Activated CD4-positive, alpha-beta memory T cell treated with anti-CD3 and anti-CD28 coated beads, Interleukin-2, amount 10 ng/mL, durations not matched to agents 7 days and 5 days (primary cell): ENCODE data around the gene ZNF33B. TPM values are rescaled to one million over a fixed set of nuclear protein-coding genes. Genes with fewer than 3 reads are reported as not detected.

Experiments used
- CTCF ChIA-PET: fragments of 350-600 bp; sonication (Branson Sonifier 250); formaldehyde crosslinking; loops from one replicate; lab custom pipeline; 2021; ENCODE audit warnings: antibody characterized with exemption, inconsistent platforms; lab: Charles Lee
- POLR2A ChIA-PET: fragments of 350-600 bp; sonication (Branson Sonifier 250); formaldehyde crosslinking; loops from one replicate; lab custom pipeline; 2021; ENCODE audit warnings: antibody characterized with exemption; lab: Charles Lee
- DNase-seq: peaks from one replicate; pipeline ENCODE4 v3.0.0-alpha.2; 2020
- H3K27ac Mint-ChIP-seq: one replicate; pipeline ENCODE4 v1.8.0; 2021; ENCODE audit warnings: mild to moderate bottlenecking, mixed read lengths
- H3K27me3 Mint-ChIP-seq: one replicate; pipeline ENCODE4 v1.8.0; 2021; ENCODE audit warnings: mixed read lengths
- H3K36me3 Mint-ChIP-seq: one replicate; pipeline ENCODE4 v1.8.0; 2021; ENCODE audit warnings: low read depth, mixed read lengths
- H3K4me1 Mint-ChIP-seq: one replicate; pipeline ENCODE4 v1.8.0; 2021; ENCODE audit warnings: mixed read lengths
- H3K4me3 Mint-ChIP-seq: one replicate; pipeline ENCODE4 v1.8.0; 2021; ENCODE audit warnings: mild to moderate bottlenecking, mixed read lengths
- H3K9me3 Mint-ChIP-seq: one replicate; pipeline ENCODE4 v1.8.0; 2021; ENCODE audit warnings: mixed read lengths
- total RNA-seq, 2 experiments: library from RNA; stranded (reverse); gene quantifications; one replicate each; pipeline ENCODE4 v1.2.3, GENCODE V29; 2021

The ZNF33B gene
- total RNA-seq, 2 experiments from 2014 or later: 19.9 to 23.8 TPM

DNA sequence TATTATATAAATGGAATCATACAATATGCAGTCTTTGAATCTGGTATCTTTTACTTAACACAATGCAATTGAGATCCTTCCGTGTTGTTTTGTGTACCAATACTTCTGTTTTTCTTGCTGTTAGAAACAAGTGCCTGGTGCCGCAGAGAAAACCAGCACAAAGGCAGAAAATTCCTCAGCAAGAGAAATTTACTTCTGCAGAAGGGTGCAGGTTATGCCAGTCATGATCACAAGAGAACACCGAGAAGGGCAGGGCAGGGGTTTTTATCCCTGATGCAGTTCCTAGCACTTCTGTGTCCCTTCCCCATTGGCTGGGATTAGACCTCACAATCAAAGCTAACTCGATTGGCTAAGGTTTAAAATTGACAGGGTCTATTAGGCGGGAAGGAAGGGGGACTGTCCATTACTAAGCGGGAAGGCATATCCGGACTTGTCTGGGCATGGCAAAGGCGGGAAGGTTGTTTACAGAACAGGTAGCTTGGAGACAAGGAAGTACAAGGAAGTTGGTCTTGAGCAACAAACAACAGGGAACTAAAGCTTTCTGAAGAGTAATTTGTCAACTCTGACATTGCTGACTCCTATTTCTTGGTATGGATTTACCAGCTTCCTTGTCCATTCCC, 2.4 kb upstream of the ZNF33B start:
- ChIA-PET POLR2A (interaction anchor here (1.1 to 2.6 kb wide), 2 partner anchors 89 to 142 kb away, joined by 3 to 16 read pairs; partner anchors contain the start of gene BMS1), CTCF (no interaction called here)
- no peak for DNase-seq
- Mint-ChIP-seq H3K27ac (no peak overlapping the region), H3K9me3 (peaks cover 2% of the 10 kb centered on the region), H3K4me3 (peak overlapping the region; percentile 24), H3K4me1 (peaks cover 28% of the 10 kb centered on the region), H3K36me3 (peaks cover 18% of the 10 kb centered on the region), H3K27me3 (no peaks in the 10 kb centered on the region)

GRCh38 chr10:42638821-42639270, 476 bp upstream of the ZNF33B start:
- Mint-ChIP-seq H3K27me3 (no peaks in the 10 kb centered on the region), H3K4me1 (peaks cover 43% of the 10 kb centered on the region), H3K9me3 (peaks cover 2% of the 10 kb centered on the region), H3K36me3 (peaks cover 32% of the 10 kb centered on the region), H3K27ac (peak overlapping the region; percentile 99), H3K4me3 (peak overlapping the region; percentile 97)
- DNase-seq: no peak
- POLR2A ChIA-PET: interaction anchor here (0.6 to 2.6 kb wide), 7 partner anchors 15 to 499 kb away, joined by 3 to 16 read pairs (median 4); partner anchors contain the start of genes BMS1 and CSGALNACT2
- CTCF ChIA-PET: no interaction called here

DNA sequence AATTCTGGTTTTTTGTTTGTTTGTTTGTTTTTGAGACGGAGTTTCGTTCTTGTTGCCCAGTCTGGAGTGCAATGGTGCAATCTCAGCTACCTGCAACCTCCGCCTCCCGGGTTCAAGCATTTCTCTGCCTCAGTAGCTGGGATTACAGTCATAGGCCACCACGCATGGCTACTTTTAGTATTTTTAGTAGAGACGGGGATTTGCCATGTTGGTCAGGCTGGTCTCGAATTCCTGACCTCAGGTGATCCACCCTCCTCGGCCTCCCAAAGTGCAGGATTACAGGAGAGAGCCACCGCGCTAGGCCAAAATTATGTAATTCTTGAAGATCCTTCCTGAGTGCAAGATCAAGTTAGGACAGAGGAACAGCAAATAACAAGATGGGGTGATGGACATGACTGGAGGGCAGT, 719 bp downstream of the ZNF33B start:
- ChIA-PET CTCF (no interaction called here), POLR2A (interaction anchor here (0.6 to 1.1 kb wide), 2 partner anchors 95 to 146 kb away, joined by 3 read pairs; partner anchors contain the start of gene BMS1)
- H3K9me3 Mint-ChIP-seq: peaks cover 2% of the 10 kb centered on the region

GRCh38 chr10:42637142-42637541, 1.2 kb downstream of the ZNF33B start:
- DNase-seq: no peak
- Mint-ChIP-seq H3K9me3 (no peaks in the 10 kb centered on the region), H3K27me3 (no peaks in the 10 kb centered on the region), H3K36me3 (peaks cover 47% of the 10 kb centered on the region), H3K27ac (peak overlapping the region; percentile 99), H3K4me1 (peaks cover 54% of the 10 kb centered on the region), H3K4me3 (peak overlapping the region; percentile 97)
- CTCF ChIA-PET: no interaction called here
- POLR2A ChIA-PET: interaction anchor here (0.6 to 1.1 kb wide), 2 partner anchors 94 to 146 kb away, joined by 3 read pairs; partner anchors contain the start of gene BMS1

More for the DNA sequence above, 719 bp downstream of the ZNF33B start:
- Mint-ChIP-seq H3K4me1 (peaks cover 50% of the 10 kb centered on the region), H3K4me3 (peak overlapping the region; percentile 97), H3K36me3 (peaks cover 42% of the 10 kb centered on the region), H3K27ac (peak overlapping the region; percentile 99), H3K27me3 (no peaks in the 10 kb centered on the region)
- no peak for DNase-seq

GRCh38 chr10:42635098-42635497, 3.3 kb downstream of the ZNF33B start:
- no peaks in the 10 kb centered on the region for H3K27me3 Mint-ChIP-seq
- peaks cover 65% of the 10 kb centered on the region for H3K36me3 Mint-ChIP-seq
- no peak overlapping the region for H3K4me3 Mint-ChIP-seq
- H3K27ac Mint-ChIP-seq: peak overlapping the region; percentile 31
- H3K9me3 Mint-ChIP-seq: no peaks in the 10 kb centered on the region
- ChIA-PET POLR2A (no interaction called here), CTCF (no interaction called here)
- DNase-seq: no peak
- peaks cover 67% of the 10 kb centered on the region for H3K4me1 Mint-ChIP-seq

GRCh38 chr10:42632564-42632963, 5.8 kb downstream of the ZNF33B start:
- Mint-ChIP-seq H3K4me1 (peaks cover 62% of the 10 kb centered on the region), H3K27ac (no peak overlapping the region), H3K9me3 (peaks cover 6% of the 10 kb centered on the region), H3K27me3 (no peaks in the 10 kb centered on the region), H3K36me3 (peaks cover 83% of the 10 kb centered on the region), H3K4me3 (no peak overlapping the region)
- ChIA-PET POLR2A (no interaction called here), CTCF (no interaction called here)
- no peak for DNase-seq

DNA sequence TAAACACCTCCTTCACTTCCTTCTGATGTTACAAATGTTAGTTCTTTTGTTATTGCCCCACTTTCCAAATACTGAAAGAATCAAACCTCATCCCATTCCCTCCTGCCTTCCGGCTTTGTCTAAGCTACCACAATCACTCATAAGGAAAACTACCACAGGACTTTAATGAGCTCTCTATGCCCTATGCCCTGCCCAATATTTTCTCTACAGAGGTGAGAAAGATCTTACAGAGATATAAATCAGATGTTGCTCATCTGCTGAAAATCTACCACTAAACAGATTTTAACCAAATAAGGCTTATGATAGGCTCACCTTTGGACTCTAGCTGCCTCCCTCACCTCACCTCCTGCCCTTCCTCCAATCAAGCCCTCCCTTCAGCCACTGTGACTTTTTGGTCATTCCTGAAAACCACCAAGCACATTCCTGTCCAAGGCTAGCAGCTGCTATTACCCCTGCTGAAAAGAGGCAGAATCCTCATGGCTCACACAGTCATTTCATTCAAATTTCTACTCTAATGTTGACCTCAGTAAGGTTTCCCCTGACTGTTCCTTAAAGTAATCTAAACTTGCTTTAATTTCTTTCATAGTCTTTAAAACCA, 7.7 kb downstream of the ZNF33B start:
- Mint-ChIP-seq H3K4me3 (no peak overlapping the region), H3K9me3 (peaks cover 10% of the 10 kb centered on the region), H3K4me1 (peaks cover 50% of the 10 kb centered on the region), H3K27ac (peak overlapping the region; percentile 75), H3K36me3 (peaks cover 89% of the 10 kb centered on the region), H3K27me3 (no peaks in the 10 kb centered on the region)
- POLR2A ChIA-PET: interaction anchor here (1.5 kb wide), 1 partner anchor 79 kb away, joined by 4 read pairs; no protein-coding TSS in a partner anchor
- DNase-seq: no peak
- CTCF ChIA-PET: interaction anchor here (0.9 kb wide), 1 partner anchor 29 kb away, joined by 4 read pairs; no protein-coding TSS in a partner anchor

DNA sequence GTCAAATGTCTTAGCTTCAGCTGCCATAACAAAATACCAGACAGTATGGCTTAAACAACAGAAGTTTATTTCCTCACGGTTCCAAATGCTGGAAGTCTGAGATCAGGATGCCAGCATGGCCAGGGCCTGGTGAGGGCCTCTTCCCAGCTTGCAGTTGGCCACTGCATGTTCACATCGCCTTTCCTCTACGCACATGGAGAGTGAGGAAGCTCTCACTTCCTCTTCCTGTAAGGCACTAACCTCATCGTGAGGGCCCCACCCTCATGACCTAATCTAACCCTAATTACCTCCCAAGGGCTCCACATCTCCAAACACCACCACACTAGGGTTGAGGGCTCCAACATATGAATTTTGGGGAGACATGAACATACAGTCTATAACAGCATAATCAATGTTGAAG, 14.4 kb downstream of the ZNF33B start:
- DNase-seq: no peak
- H3K36me3 Mint-ChIP-seq: peaks cover 91% of the 10 kb centered on the region
- CTCF ChIA-PET: no interaction called here
- H3K27ac Mint-ChIP-seq: no peak overlapping the region
- H3K27me3 Mint-ChIP-seq: no peaks in the 10 kb centered on the region
- no peak overlapping the region for H3K4me3 Mint-ChIP-seq
- POLR2A ChIA-PET: interaction anchor here (1.6 kb wide), 1 partner anchor 15 kb away, joined by 5 read pairs; no protein-coding TSS in a partner anchor
- H3K9me3 Mint-ChIP-seq: peaks cover 24% of the 10 kb centered on the region
- peaks cover 22% of the 10 kb centered on the region for H3K4me1 Mint-ChIP-seq

DNA sequence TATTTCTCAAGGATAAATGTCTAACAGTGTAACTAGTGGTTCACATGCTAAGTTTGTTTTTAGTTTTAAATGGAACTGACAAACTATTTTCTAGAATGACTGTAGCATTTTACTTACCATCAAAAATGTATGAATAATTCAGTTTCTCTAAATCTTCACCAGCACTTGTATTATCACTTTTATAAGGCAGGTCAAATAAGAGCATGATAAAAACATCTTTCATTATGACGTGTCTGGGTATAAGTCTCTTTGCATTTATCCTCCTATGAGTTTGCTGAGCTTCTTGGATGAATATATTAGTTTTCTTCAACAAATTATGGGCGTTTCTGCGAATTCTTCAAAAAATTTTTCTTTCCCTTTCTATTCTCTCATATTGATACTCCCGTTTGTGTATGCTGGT, 19.9 kb downstream of the ZNF33B start:
- POLR2A ChIA-PET: no interaction called here

GRCh38 chr10:42615419-42615818, 23.0 kb downstream of the ZNF33B start:
- POLR2A ChIA-PET: no interaction called here
- Mint-ChIP-seq H3K36me3 (peaks cover 78% of the 10 kb centered on the region), H3K4me3 (no peak overlapping the region), H3K27me3 (no peaks in the 10 kb centered on the region), H3K27ac (no peak overlapping the region), H3K4me1 (peaks cover 10% of the 10 kb centered on the region), H3K9me3 (peaks cover 13% of the 10 kb centered on the region)
- no peak for DNase-seq
- CTCF ChIA-PET: no interaction called here

More for the DNA sequence above, 19.9 kb downstream of the ZNF33B start:
- H3K27ac Mint-ChIP-seq: no peak overlapping the region
- peaks cover 12% of the 10 kb centered on the region for H3K4me1 Mint-ChIP-seq
- no peaks in the 10 kb centered on the region for H3K27me3 Mint-ChIP-seq
- H3K36me3 Mint-ChIP-seq: peaks cover 75% of the 10 kb centered on the region
- CTCF ChIA-PET: no interaction called here
- peaks cover 14% of the 10 kb centered on the region for H3K9me3 Mint-ChIP-seq
- no peak for DNase-seq
- no peak overlapping the region for H3K4me3 Mint-ChIP-seq

- Mint-ChIP-seq H3K9me3 (peaks cover 27% of the 10 kb centered on the region), H3K27ac (no peak overlapping the region), H3K4me1 (no peaks in the 10 kb centered on the region), H3K36me3 (peaks cover 86% of the 10 kb centered on the region), H3K27me3 (no peaks in the 10 kb centered on the region), H3K4me3 (no peak overlapping the region)
- POLR2A ChIA-PET: no interaction called here
- no peak for DNase-seq
- CTCF ChIA-PET: no interaction called here
These were observed 28.5 kb downstream of the ZNF33B start for GRCh38 chr10:42609872-42610271.

- no peak overlapping the region for H3K4me3 Mint-ChIP-seq
- H3K36me3 Mint-ChIP-seq: peaks cover 72% of the 10 kb centered on the region
- H3K9me3 Mint-ChIP-seq: peaks cover 47% of the 10 kb centered on the region
- POLR2A ChIA-PET: no interaction called here
- H3K4me1 Mint-ChIP-seq: no peaks in the 10 kb centered on the region
- H3K27me3 Mint-ChIP-seq: no peaks in the 10 kb centered on the region
- no peak overlapping the region for H3K27ac Mint-ChIP-seq
- no peak for DNase-seq
- CTCF ChIA-PET: no interaction called here
These were observed 40.0 kb downstream of the ZNF33B start for GRCh38 chr10:42598249-42598873.

DNA sequence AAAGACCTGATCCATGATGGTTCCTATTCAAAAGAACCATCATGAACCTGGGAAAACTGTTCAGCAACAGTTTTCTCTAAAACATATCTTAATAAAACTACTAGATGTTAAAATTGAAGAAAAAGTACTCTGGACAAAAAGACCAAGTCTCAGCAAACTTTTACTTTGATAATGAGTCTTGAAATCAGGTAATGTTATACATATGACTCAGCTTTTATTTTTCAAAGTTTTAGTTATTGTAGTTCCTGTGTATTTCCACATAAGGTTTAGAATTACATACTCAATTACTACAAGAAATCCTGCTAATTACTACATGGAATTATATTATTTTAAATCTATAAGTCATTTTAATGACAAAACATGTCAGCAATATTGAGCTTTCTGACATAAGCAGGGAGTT, 42.2 kb downstream of the ZNF33B start:
- H3K36me3 Mint-ChIP-seq: peaks cover 73% of the 10 kb centered on the region
- DNase-seq: no peak
- no peak overlapping the region for H3K27ac Mint-ChIP-seq
- peaks cover 57% of the 10 kb centered on the region for H3K9me3 Mint-ChIP-seq
- ChIA-PET CTCF (no interaction called here), POLR2A (no interaction called here)
- H3K4me3 Mint-ChIP-seq: no peak overlapping the region
- no peaks in the 10 kb centered on the region for H3K27me3 Mint-ChIP-seq
- no peaks in the 10 kb centered on the region for H3K4me1 Mint-ChIP-seq
